Measurements from ENCODE around the gene RAB6A. TPM values are rescaled to one million over a fixed set of nuclear protein-coding genes. Genes with fewer than 3 reads are reported as not detected.

The RAB6A gene
- total and polyA plus RNA-seq, 2 donors (not counting 3 experiments of a cell fraction or from before 2014, with no cell fraction given), result 45.0 to 130 TPM

DNA sequence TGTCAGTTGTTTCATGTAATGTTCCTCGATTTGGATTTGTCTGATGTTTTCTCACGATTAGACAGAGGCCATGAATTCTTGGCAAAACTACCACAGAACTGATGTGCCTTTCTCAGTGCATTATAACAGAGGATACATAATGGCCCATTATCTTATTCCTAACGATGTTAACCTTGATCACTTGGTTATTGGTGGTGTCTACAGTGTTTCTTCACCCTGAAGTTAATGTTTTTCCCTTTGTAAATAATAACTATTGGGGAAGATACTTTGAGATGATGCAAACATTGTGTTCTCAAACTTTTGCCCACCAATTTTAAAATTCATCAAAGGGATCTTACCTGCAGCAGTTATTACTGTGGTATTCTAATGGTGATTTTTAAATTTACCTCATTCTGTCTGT lies 13.1 kb downstream of the RAB6A start:
- Histone ChIP-seq H3K36me3 (ENCODE audit: control insufficient read depth in 2 of 2, extremely low read depth in 1 of 2, insufficient read depth in 2 of 2, low read length in 2 of 2) (no peaks in the 10 kb centered on the region), H3K9me1 (replicated peaks; ENCODE audit: control insufficient read depth, extremely low read depth, insufficient read depth, low read length) (no peaks in the 10 kb centered on the region), H3K4me3 (replicated peaks in 1 of 3; ENCODE audit: insufficient read depth in 1 of 3, low read depth in 1 of 3, low read length in 3 of 3) (no peak overlapping the region), H3K4me1 (ENCODE audit: control insufficient read depth, extremely low read depth, insufficient read depth, low read length) (no peaks in the 10 kb centered on the region), H4K20me1 (replicated peaks; ENCODE audit: control insufficient read depth, extremely low read depth, insufficient read depth, low read length) (peaks cover 18% of the 10 kb centered on the region), H3K27me3 (ENCODE audit: control insufficient read depth in 2 of 2, insufficient read depth in 2 of 2, low read length in 2 of 2) (no peaks in the 10 kb centered on the region), H3K9ac (replicated peaks; ENCODE audit: extremely low read depth, insufficient read depth, low read length) (no peak overlapping the region), H2AFZ (ENCODE audit: low read depth, low read length) (no peak overlapping the region), H3K4me2 (ENCODE audit: insufficient read depth, low read length) (no peak overlapping the region), H3K9me3 (replicated peaks; ENCODE audit: control insufficient read depth, insufficient read depth, low read length) (no peaks in the 10 kb centered on the region), H3K79me2 (ENCODE audit: control insufficient read depth, insufficient read depth, low read length) (peaks cover 96% of the 10 kb centered on the region), H3K27ac (ENCODE audit: insufficient read depth, low read depth, low read length) (no peak overlapping the region)
- FAIRE-seq (no peak), DNase-seq (ENCODE audit: low read depth, low spot score) (no peak)
- no TSS peak for BruUV-seq (replicated peaks)
- POLR2A ChIA-PET, result no interaction called here
- dilution Hi-C loops (cut with MboI; ENCODE audit: extremely low pct_ligation_motif_present, low sequenced_read_pairs) (no loop called here), intact Hi-C loops (cut with micrococcal nuclease) (no loop called here)
- TF ChIP-seq MYC (IDR thresholded peaks at IDR 0.05; ENCODE audit: low read depth, low read length) (no peak), POLR2A (IDR thresholded peaks at IDR 0.05; ENCODE audit: low read depth, low read length) (no peak), EZH2 (IDR thresholded peaks at IDR 0.05; ENCODE audit: borderline replicate concordance, low read depth, low read length, severe bottlenecking) (no peak), POLR2AphosphoS5 (IDR thresholded peaks at IDR 0.05; ENCODE audit: insufficient read depth, low read depth, low read length) (no peak), GATA2 (IDR thresholded peaks at IDR 0.05; ENCODE audit: insufficient read depth, insufficient read length, low read depth, low read length) (no peak), CTCF (IDR thresholded peaks at IDR 0.05; ENCODE audit: extremely low read depth in 1 of 2, insufficient read depth in 1 of 2, low read depth in 1 of 2, low read length in 2 of 2) (no peak), FOS (IDR thresholded peaks at IDR 0.05; ENCODE audit: borderline replicate concordance, insufficient read depth, low read length) (no peak), JUN (IDR thresholded peaks at IDR 0.05; ENCODE audit: borderline replicate concordance, insufficient read depth, insufficient read length, low read depth) (no peak)
- TF ChIP-seq, protein P1, sequence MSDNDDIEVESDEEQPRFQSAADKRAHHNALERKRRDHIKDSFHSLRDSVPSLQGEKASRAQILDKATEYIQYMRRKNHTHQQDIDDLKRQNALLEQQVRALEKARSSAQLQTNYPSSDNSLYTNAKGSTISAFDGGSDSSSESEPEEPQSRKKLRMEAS (IDR thresholded peaks at IDR 0.05; ENCODE audit: insufficient read depth, insufficient read length), result no peak
- CTCF ChIA-PET, result interaction anchor here (1.5 kb wide), 1 partner anchor 23 kb away, joined by 6 read pairs; no protein-coding TSS in a partner anchor
